AG10803 (cell line): ENCODE data around the gene PRPSAP2.

Experiments used
- DNase-seq: peaks from one replicate; pipeline ENCODE4 v3.0.0; 2010; ENCODE audit warnings: low read depth
- H3K4me3 ChIP-seq: 2 replicates; pipeline ENCODE4 v1.5.1; 2011; ENCODE audit warnings: mild to moderate bottlenecking, low read length, control low read depth
- CTCF ChIP-seq: conservative IDR thresholded peaks from 2 replicates; pipeline ENCODE4 v1.5.1; 2011; ENCODE audit warnings: mild to moderate bottlenecking, low read length, control low read depth, inconsistent platforms

Gene PRPSAP2

GRCh38 chr17:18896146-18896545 lies 38.2 kb downstream of the PRPSAP2 start:
- no peak for DNase-seq
- no peak for TF ChIP-seq CTCF

GRCh38 chr17:18896947-18897346 lies 39.0 kb downstream of the PRPSAP2 start:
- no peak overlapping the region for H3K4me3 ChIP-seq
- TF ChIP-seq CTCF: no peak
- no peak for DNase-seq

More at GRCh38 chr17:18896146-18896545, 38.2 kb downstream of the PRPSAP2 start:
- H3K4me3 ChIP-seq: no peak overlapping the region

- no peak for TF ChIP-seq CTCF
- H3K4me3 ChIP-seq: no peak overlapping the region
- DNase-seq: no peak
These were observed 46.6 kb downstream of the PRPSAP2 start for GRCh38 chr17:18904482-18904881.

- no peak overlapping the region for H3K4me3 ChIP-seq
- TF ChIP-seq CTCF: no peak
- DNase-seq: no peak
These were observed 47.3 kb downstream of the PRPSAP2 start for GRCh38 chr17:18905226-18905625.

- TF ChIP-seq CTCF: no peak
- no peak overlapping the region for H3K4me3 ChIP-seq
- DNase-seq: no peak
These were observed 52.4 kb downstream of the PRPSAP2 start for GRCh38 chr17:18910326-18910725.

GRCh38 chr17:18910881-18911280 lies 53.0 kb downstream of the PRPSAP2 start:
- TF ChIP-seq CTCF: no peak
- H3K4me3 ChIP-seq: no peak overlapping the region
- DNase-seq: no peak

- no peak for TF ChIP-seq CTCF
- H3K4me3 ChIP-seq: no peak overlapping the region
- DNase-seq: peak; percentile 67
These were observed 59.0 kb downstream of the PRPSAP2 start for GRCh38 chr17:18916816-18917500.
